Stimulated activated CD4-positive, alpha-beta T cell treated with anti-CD3 and anti-CD28 coated beads, Interleukin-1b, Interleukin-23, amount 100 ng/mL, for 1 hour (primary cell): Measurements from ENCODE around the gene SMIM33.
"Not testable (repeated sequence)": the region's sequence is repeated elsewhere in the genome, so short reads cannot be mapped to it uniquely, and the experiment has no call there.

Experiments
- DNase-seq, 2 donors: peaks; one replicate each; pipeline ENCODE4 v3.0.0-alpha.2; 2020; ENCODE audit warnings: low read depth in 2 of 2

The SMIM33 gene

GRCh38 chr5:139482050-139482889 is 11.5 kb downstream of the SMIM33 start, which contains the start of gene STING1:
Gene STING1 (minus strand): TSS chr5:139482758. CDS start chr5:139481704, 1,054 bp downstream.
- peak in 1 of 2 donors; percentile 31 for DNase-seq

DNA sequence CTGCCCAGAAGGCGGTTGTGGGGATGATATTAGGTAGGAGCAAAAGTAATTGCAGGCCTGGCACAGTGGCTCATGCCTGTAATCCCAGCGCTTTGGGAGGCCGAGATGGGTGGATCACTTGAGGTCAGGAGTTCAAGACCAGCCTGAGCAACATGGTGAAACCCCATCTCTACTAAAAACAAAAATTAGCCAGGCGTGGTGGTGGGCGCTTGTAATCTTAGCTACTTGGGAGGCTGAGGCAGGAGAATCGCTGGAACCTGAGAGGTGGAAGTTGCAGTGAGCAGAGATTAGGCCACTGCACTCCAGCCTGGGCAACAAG is 12.0 kb downstream of the SMIM33 start:
- not testable (repeated sequence) for DNase-seq

DNA sequence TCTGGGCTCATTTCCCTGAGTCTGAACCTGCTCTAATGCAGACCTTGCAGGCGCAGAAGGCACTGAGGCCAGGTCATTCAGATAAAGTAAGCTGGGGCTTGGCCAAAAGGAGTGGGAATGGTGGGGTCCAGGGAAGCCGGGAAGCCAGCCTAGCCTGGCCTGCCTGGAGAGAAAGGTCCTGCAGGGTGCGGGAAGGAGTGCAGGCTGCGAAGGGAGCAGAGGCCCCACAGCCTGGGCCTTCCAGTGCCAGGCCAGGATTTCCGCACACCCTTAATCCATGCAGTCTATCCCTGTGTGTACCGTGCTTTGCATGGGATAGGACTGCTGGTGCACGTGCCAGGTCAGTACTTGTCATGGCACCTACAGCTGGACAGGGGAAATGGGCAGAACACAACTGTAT is 15.4 kb downstream of the SMIM33 start:
- no peak for DNase-seq

DNA sequence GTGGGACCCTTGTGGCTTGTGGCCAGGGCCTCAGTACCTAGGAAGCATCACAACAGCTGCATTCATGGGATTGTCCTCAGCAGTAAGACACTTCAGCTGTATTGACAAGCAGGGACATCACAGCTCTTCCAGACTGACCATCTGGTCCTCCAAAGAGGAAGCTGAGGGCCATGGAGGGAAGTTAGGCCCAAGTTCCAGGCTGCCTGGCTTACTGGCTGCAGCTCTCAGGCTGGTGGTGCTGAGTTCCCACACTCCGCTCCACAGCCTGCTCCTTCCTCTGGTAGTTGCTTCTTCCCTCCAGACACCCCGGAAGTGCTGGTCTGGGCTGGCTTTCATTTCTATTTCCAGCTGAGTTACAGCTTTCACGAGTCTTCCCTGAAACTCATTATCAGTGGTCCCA is 17.5 kb downstream of the SMIM33 start:
- DNase-seq = no peak

GRCh38 chr5:139492700-139493192 is 21.9 kb downstream of the SMIM33 start:
- no peak for DNase-seq

DNA sequence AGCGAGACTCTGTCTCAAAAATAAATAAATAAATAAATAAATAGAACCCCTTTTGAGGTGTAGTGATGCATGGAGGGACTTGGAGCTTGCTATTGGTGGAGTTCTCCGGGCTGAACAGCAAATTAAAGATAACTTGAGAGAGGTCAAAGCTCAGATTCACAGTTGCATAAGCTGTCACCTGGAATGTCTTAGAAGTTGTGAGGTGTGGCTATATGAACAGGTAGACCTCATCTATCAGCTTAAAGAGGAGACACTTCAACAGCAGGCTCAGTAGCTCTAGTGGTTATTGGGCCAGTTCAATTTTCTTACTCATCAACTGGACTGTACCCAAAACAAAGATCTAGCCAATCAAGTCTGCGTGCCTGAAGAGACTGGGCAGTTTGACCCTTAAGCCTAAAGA is 23.5 kb downstream of the SMIM33 start:
- no peak for DNase-seq

- no peak for DNase-seq
These were observed 24.0 kb downstream of the SMIM33 start for GRCh38 chr5:139494832-139495231.

DNA sequence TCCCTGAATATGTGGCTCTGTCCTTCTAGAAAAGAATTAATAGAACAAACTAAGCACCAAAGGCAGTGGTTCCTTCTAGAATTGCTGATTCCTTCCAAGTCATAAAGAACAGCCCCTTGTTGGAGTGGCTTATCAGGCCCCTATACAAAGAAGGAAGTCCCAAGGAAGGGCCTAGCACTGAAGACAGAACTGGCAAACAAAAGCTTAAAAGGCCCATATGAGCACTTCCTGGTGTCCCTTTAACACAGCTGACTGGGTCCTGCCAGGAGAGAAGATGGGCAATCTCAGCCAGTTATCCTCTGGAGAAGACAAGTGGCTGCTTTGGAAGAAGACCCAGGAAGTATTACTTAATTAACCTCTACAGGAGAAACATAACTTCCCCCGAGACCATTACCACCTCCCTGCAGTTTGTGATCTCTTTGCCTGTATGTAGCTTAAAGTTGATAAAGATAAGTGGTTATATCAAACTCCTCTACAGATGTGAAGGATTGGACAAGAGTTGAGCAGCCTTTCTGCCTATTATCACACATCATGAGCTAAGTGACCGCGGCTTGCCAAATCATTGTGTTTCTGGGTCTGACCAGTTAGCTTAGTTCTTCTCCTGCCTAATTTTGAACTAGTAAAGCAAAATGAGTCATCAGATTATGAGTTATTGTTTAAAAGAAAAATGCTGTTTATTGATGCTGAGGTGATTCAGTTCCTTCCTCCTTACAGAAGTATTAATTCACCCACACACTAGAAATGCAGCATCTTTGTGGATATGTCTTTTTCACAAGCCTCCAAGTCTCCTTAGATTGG is 25.0 kb downstream of the SMIM33 start:
- DNase-seq = no peak

GRCh38 chr5:139501381-139501780 is 30.6 kb downstream of the SMIM33 start:
- no peak for DNase-seq

- not testable (repeated sequence) for DNase-seq
These were observed 32.4 kb downstream of the SMIM33 start for GRCh38 chr5:139503036-139503817.

DNA sequence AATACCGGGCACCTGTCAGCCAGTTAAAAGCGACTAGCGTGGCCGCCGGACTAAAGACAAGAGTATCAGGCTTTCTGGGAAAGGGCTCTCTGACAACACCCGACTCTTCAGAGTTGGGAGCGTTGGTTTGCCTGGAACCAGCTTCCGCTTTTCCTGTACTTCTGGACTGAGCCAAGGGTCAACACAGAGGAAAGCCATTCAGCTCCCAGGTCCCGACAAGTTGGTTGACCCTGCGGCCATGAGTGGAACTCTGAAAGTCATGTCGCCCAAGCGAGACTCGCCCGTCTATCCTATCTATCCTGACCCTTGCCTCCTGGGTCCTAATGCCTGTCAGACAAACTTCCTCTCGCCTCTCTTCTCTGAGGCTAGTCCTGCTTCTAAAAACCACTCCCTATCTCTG is 33.1 kb downstream of the SMIM33 start:
- not testable (repeated sequence) for DNase-seq

DNA sequence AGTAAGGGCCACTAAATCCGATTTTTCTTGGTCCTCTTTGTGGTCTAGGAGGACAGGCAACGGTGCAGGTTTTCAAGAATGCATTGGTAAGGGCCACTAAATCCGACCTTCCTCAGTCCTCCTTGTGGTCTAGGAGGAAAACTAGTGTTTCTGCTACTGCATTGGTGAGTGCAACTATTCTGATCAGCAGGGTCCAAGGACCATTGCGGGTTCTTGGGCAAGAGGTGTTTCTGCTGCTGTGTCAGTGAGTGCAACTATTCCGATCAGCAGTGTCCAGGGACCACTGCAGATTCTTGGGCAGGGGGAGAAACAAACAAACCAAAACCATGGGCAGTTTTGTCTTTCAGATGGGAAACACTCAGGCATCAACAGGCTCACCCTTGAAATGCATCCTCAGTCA is 33.9 kb downstream of the SMIM33 start:
- not testable (repeated sequence) for DNase-seq

DNA sequence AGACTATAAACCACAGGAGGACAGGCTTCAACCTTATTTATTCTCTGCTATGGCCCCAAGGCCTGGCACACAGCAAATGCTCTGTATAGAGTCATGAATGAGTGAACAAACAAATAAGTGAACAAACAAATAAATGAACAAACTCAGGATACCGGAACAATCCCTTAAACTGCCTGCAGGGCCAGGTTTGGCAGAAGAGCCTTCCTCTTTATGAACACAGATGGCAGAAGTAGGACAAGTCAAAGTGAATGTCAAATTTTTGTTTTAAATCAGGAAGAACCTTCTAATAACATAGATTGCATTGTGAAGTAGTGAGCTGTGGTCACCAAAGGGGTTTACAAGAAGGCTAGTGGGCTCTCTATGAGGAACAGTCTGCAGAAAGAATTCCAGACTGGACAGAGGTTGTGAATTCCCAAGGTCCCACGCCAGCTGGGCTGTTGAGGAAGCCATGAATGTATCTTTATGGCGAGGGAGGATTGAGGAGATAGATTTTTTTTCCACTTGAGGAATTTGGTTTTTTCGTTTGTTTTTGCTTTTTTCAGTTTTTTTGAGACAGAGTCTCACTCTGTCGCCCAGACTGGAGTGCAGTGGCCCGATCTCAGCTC is 42.1 kb downstream of the SMIM33 start:
- DNase-seq = no peak

GRCh38 chr5:139513434-139513833 is 42.6 kb downstream of the SMIM33 start:
- DNase-seq = peak; percentile 50 to 60

DNA sequence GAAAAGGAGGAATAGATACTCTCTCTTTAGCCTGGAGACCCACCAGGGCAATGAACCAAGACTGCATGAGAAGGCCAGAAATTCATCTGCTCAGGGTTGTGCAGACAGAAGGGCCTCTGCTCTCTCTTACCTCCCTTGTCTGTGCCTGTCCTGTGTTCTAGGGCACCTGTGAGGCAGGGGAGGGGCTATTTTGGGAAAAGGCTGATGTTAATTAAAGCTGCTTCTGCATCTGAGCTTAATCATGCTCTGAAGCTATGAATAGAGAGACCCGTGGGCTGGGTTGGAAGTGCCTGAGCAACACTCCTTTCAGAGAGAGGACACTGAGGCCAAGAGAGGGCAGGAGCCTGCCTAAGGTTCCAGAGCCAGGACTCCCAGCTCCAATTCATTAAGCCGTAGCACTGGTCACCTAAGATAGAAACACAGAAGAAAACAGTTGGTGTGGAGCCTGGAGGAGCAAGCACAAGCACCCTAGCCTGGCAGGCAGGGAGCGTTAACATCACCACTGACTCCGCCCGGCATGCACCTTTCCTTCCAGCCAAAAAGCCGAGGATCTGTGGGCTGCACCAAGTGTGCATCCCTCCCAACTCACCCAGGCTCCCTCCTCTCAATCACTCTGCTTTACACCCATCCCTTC is 43.2 kb downstream of the SMIM33 start:
- no peak for DNase-seq

DNA sequence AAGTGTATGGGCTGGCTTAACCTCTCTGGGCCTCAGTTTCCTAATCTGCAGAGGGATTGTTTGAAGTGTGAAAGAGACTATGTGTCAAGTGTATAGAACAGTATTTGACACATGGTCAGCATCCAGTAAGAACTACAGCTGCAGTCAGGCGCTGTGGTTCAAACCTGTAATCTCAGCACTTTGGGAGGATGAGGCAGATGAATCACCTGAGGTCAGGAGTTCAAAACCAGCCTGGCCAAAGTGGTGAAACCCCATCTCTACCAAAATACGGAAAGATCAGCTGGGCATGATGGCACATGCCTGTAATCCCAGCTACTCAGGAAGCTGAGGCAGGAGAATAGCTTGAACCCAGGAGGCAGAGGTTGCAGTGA is 43.7 kb downstream of the SMIM33 start:
- DNase-seq = no peak

- DNase-seq = peak; percentile 77 to 92
These were observed 47.1 kb downstream of the SMIM33 start for GRCh38 chr5:139517683-139518564.
